ENCODE measurements around the gene RNF223.
"Not testable (repeated sequence)": the region's sequence is repeated elsewhere in the genome, so short reads cannot be mapped to it uniquely, and the experiment has no call there.

The RNF223 gene

GRCh38 chr1:1106510-1107221, 32.6 kb upstream of the RNF223 start:
- H3K27ac ChIP-seq (ENCODE audit: low read depth, low read length), result no peak overlapping the region
- H3K4me1 ChIP-seq (ENCODE audit: control insufficient read depth, insufficient read depth, low read length), result no peaks in the 10 kb centered on the region
- H3K9ac ChIP-seq (ENCODE audit: low read length), result no peak overlapping the region
- peaks cover 1% of the 10 kb centered on the region; the same call in 1 of the 2 replicates for H3K36me3 ChIP-seq (ENCODE audit: control insufficient read depth, insufficient read depth, low read length)
- H3K4me3 ChIP-seq (ENCODE audit: low read depth, low read length), result no peak overlapping the region
- H3K9me3 ChIP-seq (ENCODE audit: control insufficient read depth, insufficient read depth, low read depth, low read length), result peaks cover 20% of the 10 kb centered on the region
- H3K27me3 ChIP-seq (ENCODE audit: control insufficient read depth, insufficient read depth, low read length), result no peaks in the 10 kb centered on the region

- H3K27me3 ChIP-seq (ENCODE audit: control insufficient read depth, insufficient read depth, low read length); H3K9ac ChIP-seq (ENCODE audit: low read length); H3K4me3 ChIP-seq (ENCODE audit: low read depth, low read length); H3K4me1 ChIP-seq (ENCODE audit: control insufficient read depth, insufficient read depth, low read length); H3K36me3 ChIP-seq (ENCODE audit: control insufficient read depth, insufficient read depth, low read length); H3K27ac ChIP-seq (ENCODE audit: low read depth, low read length): not testable (repeated sequence)
- H3K9me3 ChIP-seq (ENCODE audit: control insufficient read depth, insufficient read depth, low read depth, low read length), result peaks cover 29% of the 10 kb centered on the region
These were observed 30.0 kb upstream of the RNF223 start for GRCh38 chr1:1104152-1104551.

- no peaks in the 10 kb centered on the region for H3K27me3 ChIP-seq (ENCODE audit: control insufficient read depth, insufficient read depth, low read length)
- no peak overlapping the region for H3K4me3 ChIP-seq (ENCODE audit: low read depth, low read length)
- H3K9ac ChIP-seq (ENCODE audit: low read length), result no peak overlapping the region
- H3K4me1 ChIP-seq (ENCODE audit: control insufficient read depth, insufficient read depth, low read length), result no peaks in the 10 kb centered on the region
- H3K9me3 ChIP-seq (ENCODE audit: control insufficient read depth, insufficient read depth, low read depth, low read length), result peaks cover 23% of the 10 kb centered on the region
- H3K27ac ChIP-seq (ENCODE audit: low read depth, low read length), result no peak overlapping the region
- H3K36me3 ChIP-seq (ENCODE audit: control insufficient read depth, insufficient read depth, low read length), result no peaks in the 10 kb centered on the region
These were observed 27.4 kb upstream of the RNF223 start for GRCh38 chr1:1101503-1101902.

DNA sequence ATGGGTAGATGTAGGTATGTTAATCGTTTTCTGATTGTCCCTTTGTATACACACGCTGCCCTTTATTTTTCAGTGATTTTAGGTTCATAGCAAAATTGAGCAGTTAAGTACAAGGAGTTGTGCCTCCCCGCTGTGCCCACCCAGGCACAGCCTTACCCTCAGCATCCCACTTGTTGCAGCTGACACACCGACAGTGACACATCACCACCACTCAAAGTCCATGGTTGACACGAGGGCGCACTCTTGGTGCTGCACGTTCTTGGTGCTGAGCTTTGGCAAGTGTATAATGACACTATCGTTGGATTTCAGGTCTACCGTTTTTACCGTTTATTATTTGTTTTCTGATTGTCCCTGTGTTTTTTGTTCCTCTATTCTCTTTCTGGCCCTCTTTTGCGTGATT, 26.2 kb upstream of the RNF223 start:
- Histone ChIP-seq H3K27ac (ENCODE audit: low read depth, low read length) (no peak overlapping the region), H3K9ac (ENCODE audit: low read length) (no peak overlapping the region), H3K4me3 (ENCODE audit: low read depth, low read length) (no peak overlapping the region)

DNA sequence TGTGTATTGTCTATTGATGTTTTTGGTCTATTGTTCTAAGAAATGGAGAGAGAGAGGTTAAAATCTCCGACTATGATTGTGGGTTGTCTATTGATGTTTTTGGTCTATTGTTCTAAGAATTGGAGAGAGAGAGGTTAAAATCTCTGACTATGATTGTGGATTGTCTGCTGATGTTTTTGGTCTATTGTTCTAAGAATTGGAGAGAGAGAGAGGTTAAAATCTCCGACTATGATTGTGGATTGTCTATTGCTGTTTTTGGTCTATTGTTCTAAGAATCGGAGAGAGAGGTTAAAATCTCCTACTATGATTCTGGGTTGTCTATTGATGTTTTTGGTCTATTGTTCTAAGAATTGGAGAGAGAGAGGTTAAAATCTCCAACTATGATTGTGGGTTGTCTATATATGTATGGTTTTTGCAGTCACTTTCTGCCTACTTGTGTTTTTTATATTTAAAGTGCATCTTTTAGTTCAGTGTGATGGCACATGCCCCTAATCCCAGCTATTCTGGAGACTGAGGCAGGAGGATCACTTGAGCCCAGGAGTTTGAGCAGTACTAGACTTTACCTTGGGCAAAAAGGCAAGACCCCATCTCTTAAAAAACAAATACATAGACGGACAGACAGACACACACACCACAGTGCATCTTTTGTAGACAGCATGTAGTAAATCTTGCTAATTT, 25.5 kb upstream of the RNF223 start:
- H3K4me1 ChIP-seq (ENCODE audit: control insufficient read depth, insufficient read depth, low read length), result no peaks in the 10 kb centered on the region
- H3K36me3 ChIP-seq (ENCODE audit: control insufficient read depth, insufficient read depth, low read length), result no peaks in the 10 kb centered on the region
- peaks cover 23% of the 10 kb centered on the region for H3K9me3 ChIP-seq (ENCODE audit: control insufficient read depth, insufficient read depth, low read depth, low read length)
- H3K27ac ChIP-seq (ENCODE audit: low read depth, low read length), result no peak overlapping the region
- no peaks in the 10 kb centered on the region for H3K27me3 ChIP-seq (ENCODE audit: control insufficient read depth, insufficient read depth, low read length)
- H3K4me3 ChIP-seq (ENCODE audit: low read depth, low read length), result no peak overlapping the region
- no peak overlapping the region for H3K9ac ChIP-seq (ENCODE audit: low read length)

More for the DNA sequence above, 26.2 kb upstream of the RNF223 start:
- Histone ChIP-seq H3K4me1 (ENCODE audit: control insufficient read depth, insufficient read depth, low read length) (no peaks in the 10 kb centered on the region), H3K9me3 (ENCODE audit: control insufficient read depth, insufficient read depth, low read depth, low read length) (peaks cover 18% of the 10 kb centered on the region; the same call in 1 of the 2 replicates), H3K36me3 (ENCODE audit: control insufficient read depth, insufficient read depth, low read length) (no peaks in the 10 kb centered on the region), H3K27me3 (ENCODE audit: control insufficient read depth, insufficient read depth, low read length) (no peaks in the 10 kb centered on the region)

- peaks cover 27% of the 10 kb centered on the region for H3K9me3 ChIP-seq (ENCODE audit: control insufficient read depth, insufficient read depth, low read depth, low read length)
- no peaks in the 10 kb centered on the region for H3K36me3 ChIP-seq (ENCODE audit: control insufficient read depth, insufficient read depth, low read length)
- no peak overlapping the region for H3K4me3 ChIP-seq (ENCODE audit: low read depth, low read length)
- no peaks in the 10 kb centered on the region for H3K4me1 ChIP-seq (ENCODE audit: control insufficient read depth, insufficient read depth, low read length)
- no peak overlapping the region for H3K27ac ChIP-seq (ENCODE audit: low read depth, low read length)
- H3K27me3 ChIP-seq (ENCODE audit: control insufficient read depth, insufficient read depth, low read length), result no peaks in the 10 kb centered on the region
- H3K9ac ChIP-seq (ENCODE audit: low read length), result no peak overlapping the region
These were observed 24.7 kb upstream of the RNF223 start for GRCh38 chr1:1098681-1099421.

DNA sequence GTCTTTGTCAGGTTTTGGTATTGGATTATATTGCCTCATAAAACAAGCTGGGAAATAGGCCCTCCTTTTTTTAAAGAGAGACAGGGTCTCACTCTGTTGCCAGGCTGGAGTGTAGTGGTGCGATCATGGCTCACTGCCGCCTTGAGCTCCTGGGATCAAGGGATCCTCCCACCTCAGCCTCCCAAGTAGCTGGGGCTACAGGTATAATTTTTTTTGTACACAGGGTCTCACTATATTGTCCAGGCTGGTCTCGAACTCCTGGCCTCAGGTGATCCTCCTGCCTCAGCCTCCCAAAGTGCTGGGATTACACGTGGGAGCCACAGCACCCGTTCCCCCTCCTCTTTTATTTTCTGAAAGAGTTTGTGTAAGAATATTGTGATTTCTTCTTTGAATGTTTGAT, 22.0 kb upstream of the RNF223 start:
- H3K27me3 ChIP-seq (ENCODE audit: control insufficient read depth, insufficient read depth, low read length); H3K4me1 ChIP-seq (ENCODE audit: control insufficient read depth, insufficient read depth, low read length); H3K9ac ChIP-seq (ENCODE audit: low read length); H3K4me3 ChIP-seq (ENCODE audit: low read depth, low read length); H3K36me3 ChIP-seq (ENCODE audit: control insufficient read depth, insufficient read depth, low read length); H3K27ac ChIP-seq (ENCODE audit: low read depth, low read length): not testable (repeated sequence)
- peaks cover 24% of the 10 kb centered on the region for H3K9me3 ChIP-seq (ENCODE audit: control insufficient read depth, insufficient read depth, low read depth, low read length)

- H3K4me1 ChIP-seq (ENCODE audit: control insufficient read depth, insufficient read depth, low read length), result no peaks in the 10 kb centered on the region
- H3K9ac ChIP-seq (ENCODE audit: low read length), result no peak overlapping the region
- no peaks in the 10 kb centered on the region for H3K36me3 ChIP-seq (ENCODE audit: control insufficient read depth, insufficient read depth, low read length)
- peaks cover 22% of the 10 kb centered on the region for H3K9me3 ChIP-seq (ENCODE audit: control insufficient read depth, insufficient read depth, low read depth, low read length)
- H3K4me3 ChIP-seq (ENCODE audit: low read depth, low read length), result no peak overlapping the region
- H3K27me3 ChIP-seq (ENCODE audit: control insufficient read depth, insufficient read depth, low read length), result no peaks in the 10 kb centered on the region
- H3K27ac ChIP-seq (ENCODE audit: low read depth, low read length), result no peak overlapping the region
These were observed 20.9 kb upstream of the RNF223 start for GRCh38 chr1:1094981-1095380.

- Histone ChIP-seq H3K27ac (ENCODE audit: low read depth, low read length) (no peak overlapping the region), H3K9me3 (ENCODE audit: control insufficient read depth, insufficient read depth, low read depth, low read length) (peaks cover 14% of the 10 kb centered on the region), H3K4me3 (ENCODE audit: low read depth, low read length) (no peak overlapping the region), H3K4me1 (ENCODE audit: control insufficient read depth, insufficient read depth, low read length) (no peaks in the 10 kb centered on the region), H3K36me3 (ENCODE audit: control insufficient read depth, insufficient read depth, low read length) (no peaks in the 10 kb centered on the region), H3K9ac (ENCODE audit: low read length) (no peak overlapping the region), H3K27me3 (ENCODE audit: control insufficient read depth, insufficient read depth, low read length) (no peaks in the 10 kb centered on the region)
These were observed 19.5 kb upstream of the RNF223 start for GRCh38 chr1:1093610-1093943.

DNA sequence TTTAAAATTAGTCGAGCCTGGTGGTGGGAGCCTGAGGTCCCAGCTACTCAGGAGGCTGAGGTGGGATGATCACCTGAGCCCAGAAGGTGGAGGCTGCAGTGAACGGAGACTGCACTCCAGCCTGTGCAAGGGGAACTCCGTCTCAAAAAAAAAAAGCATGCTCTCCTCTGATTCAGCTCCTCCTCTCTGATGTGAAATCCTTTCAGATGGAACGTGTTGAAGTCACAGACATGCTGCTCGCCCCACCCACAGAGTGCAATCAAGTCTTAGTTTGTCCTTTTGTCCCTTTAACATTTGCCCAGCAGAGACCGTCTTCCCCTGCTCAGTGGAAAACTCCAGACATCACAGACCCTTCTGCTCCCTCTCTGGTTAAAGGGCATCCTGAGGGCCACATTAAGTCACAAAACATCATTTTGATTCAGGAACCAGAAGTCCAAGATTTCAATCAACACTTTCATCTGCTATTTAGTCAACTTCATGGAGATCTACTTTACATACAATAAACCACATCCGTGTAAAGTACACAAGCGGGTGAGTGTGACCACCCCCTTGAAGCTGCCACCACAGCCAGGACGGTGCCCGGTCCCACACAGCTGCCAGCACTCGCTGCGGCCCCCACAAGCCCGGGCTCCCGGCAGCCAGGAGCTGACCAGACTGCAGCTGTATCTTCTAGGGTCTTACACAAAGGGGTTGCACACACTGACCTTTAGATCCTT, 18.9 kb upstream of the RNF223 start:
- Histone ChIP-seq H3K27me3 (ENCODE audit: control insufficient read depth, insufficient read depth, low read length) (no peaks in the 10 kb centered on the region), H3K9me3 (ENCODE audit: control insufficient read depth, insufficient read depth, low read depth, low read length) (peaks cover 11% of the 10 kb centered on the region), H3K27ac (ENCODE audit: low read depth, low read length) (no peak overlapping the region), H3K4me3 (ENCODE audit: low read depth, low read length) (no peak overlapping the region), H3K9ac (ENCODE audit: low read length) (no peak overlapping the region), H3K4me1 (ENCODE audit: control insufficient read depth, insufficient read depth, low read length) (no peaks in the 10 kb centered on the region), H3K36me3 (ENCODE audit: control insufficient read depth, insufficient read depth, low read length) (no peaks in the 10 kb centered on the region)

Data from HUES6 (cell line).